Esophagus squamous epithelium (tissue), 4 donors: ENCODE measurements around the gene FANCL.
"Not testable (repeated sequence)": the region's sequence is repeated elsewhere in the genome, so short reads cannot be mapped to it uniquely, and the experiment has no call there.

Source experiments
- POLR2A ChIP-seq, 4 donors: fragments of 450-650 bp; IDR thresholded peaks; one replicate each; pipeline ENCODE4 v1.6.1; 2017; ENCODE audit warnings: antibody characterized with exemption in 4 of 4, mild to moderate bottlenecking in 4 of 4, moderate library complexity in 3 of 4
- TF ChIP-seq, protein P1 (sequence below), 6 experiments: fragments of 450-650 bp in 4 of 6; fragments of 200-600 bp in 2 of 6; sonication (generic) in 2 of 6; IDR thresholded peaks; one replicate each; pipeline ENCODE4 v1.5.1; 2016 to 2019; ENCODE audit warnings: antibody characterized with exemption in 6 of 6, mild to moderate bottlenecking in 4 of 6, moderate library complexity in 4 of 6

DNA sequence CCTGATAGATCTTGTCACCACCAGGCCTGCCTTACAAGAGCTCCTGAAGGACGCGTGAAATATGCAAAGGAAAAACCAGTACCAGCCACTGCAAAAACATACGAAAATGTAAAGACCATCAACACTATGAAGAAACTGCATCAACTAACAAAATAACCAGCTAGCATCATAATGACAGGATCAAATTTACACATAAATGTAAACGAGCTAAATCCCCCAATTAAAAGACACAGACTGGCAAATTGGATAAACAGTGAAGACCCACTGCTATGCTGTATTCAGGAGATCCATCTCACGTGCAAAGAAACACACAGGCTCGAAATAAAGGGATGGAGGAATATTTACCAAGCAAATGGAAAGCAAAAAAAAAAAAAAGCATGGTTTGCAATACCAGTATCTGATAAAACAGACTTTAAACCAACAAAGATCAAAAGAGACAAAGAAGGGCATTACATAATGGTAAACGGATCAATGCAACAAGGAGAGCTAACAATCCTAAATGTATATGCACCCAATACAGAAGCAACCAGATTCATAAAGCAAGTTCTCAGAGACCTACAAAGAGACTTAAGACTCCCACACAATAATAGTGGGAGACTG, 70.7 kb downstream of the FANCL start:
- TF ChIP-seq, protein P1, sequence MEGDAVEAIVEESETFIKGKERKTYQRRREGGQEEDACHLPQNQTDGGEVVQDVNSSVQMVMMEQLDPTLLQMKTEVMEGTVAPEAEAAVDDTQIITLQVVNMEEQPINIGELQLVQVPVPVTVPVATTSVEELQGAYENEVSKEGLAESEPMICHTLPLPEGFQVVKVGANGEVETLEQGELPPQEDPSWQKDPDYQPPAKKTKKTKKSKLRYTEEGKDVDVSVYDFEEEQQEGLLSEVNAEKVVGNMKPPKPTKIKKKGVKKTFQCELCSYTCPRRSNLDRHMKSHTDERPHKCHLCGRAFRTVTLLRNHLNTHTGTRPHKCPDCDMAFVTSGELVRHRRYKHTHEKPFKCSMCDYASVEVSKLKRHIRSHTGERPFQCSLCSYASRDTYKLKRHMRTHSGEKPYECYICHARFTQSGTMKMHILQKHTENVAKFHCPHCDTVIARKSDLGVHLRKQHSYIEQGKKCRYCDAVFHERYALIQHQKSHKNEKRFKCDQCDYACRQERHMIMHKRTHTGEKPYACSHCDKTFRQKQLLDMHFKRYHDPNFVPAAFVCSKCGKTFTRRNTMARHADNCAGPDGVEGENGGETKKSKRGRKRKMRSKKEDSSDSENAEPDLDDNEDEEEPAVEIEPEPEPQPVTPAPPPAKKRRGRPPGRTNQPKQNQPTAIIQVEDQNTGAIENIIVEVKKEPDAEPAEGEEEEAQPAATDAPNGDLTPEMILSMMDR (IDR thresholded peaks at IDR 0.05) = not testable (repeated sequence)
- TF ChIP-seq POLR2A (IDR thresholded peaks at IDR 0.05) = not testable (repeated sequence)
